ENCODE measurements around the gene FBXL3. TPM values are rescaled to one million over a fixed set of nuclear protein-coding genes. Genes with fewer than 3 reads are reported as not detected.

The FBXL3 gene
- total and polyA plus RNA-seq, 2 of the 4 experiments (the other 2 are of a cell fraction) = 15.3 to 43.6 TPM

DNA sequence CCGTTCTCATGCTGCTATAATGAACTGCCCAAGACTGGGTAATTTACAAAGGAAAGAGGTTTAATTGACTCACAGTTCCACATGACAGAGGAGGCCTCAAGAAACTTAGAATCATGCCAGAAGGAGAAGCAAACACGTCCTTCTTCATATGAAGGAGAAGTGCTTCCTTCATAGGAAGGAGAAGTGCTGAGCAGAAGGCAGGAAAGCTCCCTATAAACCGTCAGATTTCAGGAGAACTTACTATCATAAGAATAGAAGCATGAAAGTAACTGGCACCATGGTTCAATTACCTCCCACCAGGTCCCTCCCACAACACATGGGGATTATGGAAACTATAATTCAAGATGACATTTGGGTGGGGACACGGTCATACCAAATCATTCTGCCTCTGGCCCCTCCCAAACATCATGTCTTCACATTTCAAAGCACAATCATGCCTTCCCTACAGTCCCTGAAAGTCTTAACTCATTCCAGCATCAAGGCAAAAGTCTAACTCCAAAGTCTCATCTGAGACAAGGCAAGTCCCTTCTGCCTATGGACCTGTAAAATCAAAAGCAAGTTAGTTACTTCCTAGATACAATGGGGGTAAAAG lies 68.0 kb downstream of the FBXL3 start:
- Histone ChIP-seq H4K20me1 (ENCODE audit: insufficient read depth, low read length) (no peaks in the 10 kb centered on the region), H3K4me1 (ENCODE audit: control insufficient read depth, insufficient read depth, low read length) (no peaks in the 10 kb centered on the region), H3K4me3 (ENCODE audit: insufficient read depth, low read depth, low read length) (no peak overlapping the region), H2AK5ac (ENCODE audit: low read depth, low read length) (no peak overlapping the region), H4K5ac (ENCODE audit: low read depth, low read length) (no peak overlapping the region), H2BK5ac (ENCODE audit: low read depth, low read length, poor library complexity, severe bottlenecking) (no peak overlapping the region), H3K9me3 (ENCODE audit: control insufficient read depth, insufficient read depth, low read length) (peaks cover 6% of the 10 kb centered on the region), H3K56ac (ENCODE audit: extremely low read depth, insufficient read depth, low read length) (no peak overlapping the region), H3K27me3 (ENCODE audit: control insufficient read depth, insufficient read depth, low read length) (no peaks in the 10 kb centered on the region; the same call in 1 of the 2 replicates), H3K36me3 (ENCODE audit: control insufficient read depth, insufficient read depth, low read length) (no peaks in the 10 kb centered on the region), H3K4me2 (ENCODE audit: low read depth, low read length) (no peak overlapping the region), H3K23ac (ENCODE audit: low read depth, low read length) (no peak overlapping the region), H3K14ac (replicated peaks; ENCODE audit: low read depth, low read length) (no peak overlapping the region), H3K9ac (ENCODE audit: low read depth, low read length) (no peak overlapping the region), H3K4ac (ENCODE audit: low read depth, low read length) (no peak overlapping the region), H2AK9ac (replicated peaks; ENCODE audit: low read depth, low read length, poor library complexity) (no peak overlapping the region), H2BK15ac (ENCODE audit: low read depth, low read length) (no peak overlapping the region), H3K27ac (ENCODE audit: insufficient read depth, low read length) (no peak overlapping the region), H3K18ac (ENCODE audit: low read depth, low read length) (no peak overlapping the region), H4K91ac (ENCODE audit: insufficient read depth, low read depth, low read length) (no peak overlapping the region), H2BK20ac (ENCODE audit: low read depth, low read length) (no peak overlapping the region), H3K79me1 (ENCODE audit: low read depth in 1 of 2, low read length in 2 of 2) (no peaks in the 10 kb centered on the region), H3K9me1 (ENCODE audit: insufficient read depth, low read length) (no peaks in the 10 kb centered on the region), H4K8ac (ENCODE audit: low read depth in 2 of 2, low read length in 2 of 2) (no peak overlapping the region), H2AFZ (replicated peaks; ENCODE audit: low read length, poor library complexity) (no peak overlapping the region), H2BK120ac (ENCODE audit: low read depth, low read length) (no peak overlapping the region)
- DNase-seq (no peak), ATAC-seq (ENCODE audit: low read depth) (no peak)
- TF ChIP-seq CEBPB (IDR thresholded peaks at IDR 0.05; ENCODE audit: low read depth, low read length) (no peak), RFX5 (IDR thresholded peaks at IDR 0.05; ENCODE audit: low read depth, low read length) (no peak), POLR2A (IDR thresholded peaks at IDR 0.05; ENCODE audit: low read depth, low read length) (no peak), ELK1 (IDR thresholded peaks at IDR 0.05; ENCODE audit: borderline replicate concordance, low read depth, low read length) (no peak), RAD21 (IDR thresholded peaks at IDR 0.05; ENCODE audit: low read length) (no peak), NFE2L2 (IDR thresholded peaks at IDR 0.05; ENCODE audit: low read depth, low read length) (no peak), MAFK (IDR thresholded peaks at IDR 0.05; ENCODE audit: low read depth, low read length) (no peak), MXI1 (IDR thresholded peaks at IDR 0.05; ENCODE audit: borderline replicate concordance, low read depth, low read length) (no peak), USF2 (IDR thresholded peaks at IDR 0.05; ENCODE audit: low read depth, low read length) (no peak), RCOR1 (IDR thresholded peaks at IDR 0.05; ENCODE audit: insufficient replicate concordance, low read length) (no peak), FOS (IDR thresholded peaks at IDR 0.05; ENCODE audit: low read depth, low read length) (no peak), BHLHE40 (IDR thresholded peaks at IDR 0.05; ENCODE audit: low read depth, low read length) (no peak), SMC3 (IDR thresholded peaks at IDR 0.05; ENCODE audit: low read depth, low read length) (no peak), CHD1 (IDR thresholded peaks at IDR 0.05; ENCODE audit: low read depth, low read length) (no peak), MAZ (IDR thresholded peaks at IDR 0.05; ENCODE audit: borderline replicate concordance, low read depth, low read length) (no peak)
- TF ChIP-seq, protein P1, sequence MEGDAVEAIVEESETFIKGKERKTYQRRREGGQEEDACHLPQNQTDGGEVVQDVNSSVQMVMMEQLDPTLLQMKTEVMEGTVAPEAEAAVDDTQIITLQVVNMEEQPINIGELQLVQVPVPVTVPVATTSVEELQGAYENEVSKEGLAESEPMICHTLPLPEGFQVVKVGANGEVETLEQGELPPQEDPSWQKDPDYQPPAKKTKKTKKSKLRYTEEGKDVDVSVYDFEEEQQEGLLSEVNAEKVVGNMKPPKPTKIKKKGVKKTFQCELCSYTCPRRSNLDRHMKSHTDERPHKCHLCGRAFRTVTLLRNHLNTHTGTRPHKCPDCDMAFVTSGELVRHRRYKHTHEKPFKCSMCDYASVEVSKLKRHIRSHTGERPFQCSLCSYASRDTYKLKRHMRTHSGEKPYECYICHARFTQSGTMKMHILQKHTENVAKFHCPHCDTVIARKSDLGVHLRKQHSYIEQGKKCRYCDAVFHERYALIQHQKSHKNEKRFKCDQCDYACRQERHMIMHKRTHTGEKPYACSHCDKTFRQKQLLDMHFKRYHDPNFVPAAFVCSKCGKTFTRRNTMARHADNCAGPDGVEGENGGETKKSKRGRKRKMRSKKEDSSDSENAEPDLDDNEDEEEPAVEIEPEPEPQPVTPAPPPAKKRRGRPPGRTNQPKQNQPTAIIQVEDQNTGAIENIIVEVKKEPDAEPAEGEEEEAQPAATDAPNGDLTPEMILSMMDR (conservative IDR thresholded peaks at IDR 0.05; ENCODE audit: low read depth, low read length) = no peak
- BruUV-seq (replicated peaks) = no TSS peak
- ChIA-PET POLR2A (ENCODE audit: unreplicated experiment) (no interaction called here), CTCF (no interaction called here)
- WGBS, 2 experiments (ENCODE audit: extremely low coverage in 2 of 2, insufficient read length in 1 of 2) = 50% methylated on average over 1 of the region's 4 CpGs; no CpG with 5 or more reads in 1 of the 2 experiments
- in situ Hi-C loops (cut with MboI; ENCODE audit: low sequenced_read_pairs) = no loop called here
- intact Hi-C loops (cut with micrococcal nuclease) = no loop called here
- dilution Hi-C loops (cut with HindIII; ENCODE audit: low sequenced_read_pairs, unreplicated experiment) = no loop called here
